HG03520 (cell line): ENCODE measurements around the gene ZNF684.
"Not testable (repeated sequence)": the region's sequence is repeated elsewhere in the genome, so short reads cannot be mapped to it uniquely, and the experiment has no call there.

Source experiments
- ATAC-seq: cut with Tn5 transposase; IDR thresholded peaks from one replicate; pipeline ENCODE4 v1.9.1; 2021; ENCODE audit warnings: mild to moderate bottlenecking, moderate library complexity; ENCODE audit not compliant: unreplicated experiment

Gene ZNF684

GRCh38 chr1:40531381-40532061 lies at the start of gene ZNF684:
TSS of gene ZNF684 (plus strand) at chr1:40531637. CDS start at chr1:40533167, 1,530 bp downstream.
- peak; percentile 88 for ATAC-seq

- no peak for ATAC-seq
Measured at GRCh38 chr1:40495315-40495903, 36.0 kb upstream of the ZNF684 start.

GRCh38 chr1:40502651-40503050 lies 28.8 kb upstream of the ZNF684 start:
- not testable (repeated sequence) for ATAC-seq

- ATAC-seq: no peak
Measured at GRCh38 chr1:40507973-40508372, 23.5 kb upstream of the ZNF684 start.

GRCh38 chr1:40508375-40509341 lies 22.8 kb upstream of the ZNF684 start, which contains the start of gene EXO5:
TSS of gene EXO5 (plus strand) at chr1:40508767. CDS start at chr1:40514545, 5,778 bp downstream.
- ATAC-seq: peak; percentile 83

- ATAC-seq: no peak
Measured at GRCh38 chr1:40519517-40519916, 11.9 kb upstream of the ZNF684 start.

- ATAC-seq: no peak
Measured at GRCh38 chr1:40530735-40531380, 579 bp upstream of the ZNF684 start.

GRCh38 chr1:40532062-40532389 lies 589 bp downstream of the ZNF684 start:
- no peak for ATAC-seq

- ATAC-seq: no peak
Measured at GRCh38 chr1:40532844-40533424, 1.5 kb downstream of the ZNF684 start.

- no peak for ATAC-seq
Measured at GRCh38 chr1:40534589-40534988, 3.2 kb downstream of the ZNF684 start.

- ATAC-seq: no peak
Measured at GRCh38 chr1:40535732-40536131, 4.3 kb downstream of the ZNF684 start.

- no peak for ATAC-seq
Measured at GRCh38 chr1:40539338-40539737, 7.9 kb downstream of the ZNF684 start.

GRCh38 chr1:40546957-40547356 lies 15.5 kb downstream of the ZNF684 start:
- ATAC-seq: no peak

GRCh38 chr1:40553017-40553416 lies 21.6 kb downstream of the ZNF684 start:
- no peak for ATAC-seq

GRCh38 chr1:40554807-40555206 lies 23.4 kb downstream of the ZNF684 start:
- not testable (repeated sequence) for ATAC-seq

- no peak for ATAC-seq
Measured at GRCh38 chr1:40556121-40556520, 24.7 kb downstream of the ZNF684 start.

- ATAC-seq: not testable (repeated sequence)
Measured at GRCh38 chr1:40558241-40558640, 26.8 kb downstream of the ZNF684 start.

GRCh38 chr1:40562185-40562584 lies 30.7 kb downstream of the ZNF684 start:
- ATAC-seq: no peak

GRCh38 chr1:40563266-40563665 lies 31.8 kb downstream of the ZNF684 start:
- no peak for ATAC-seq

- no peak for ATAC-seq
Measured at GRCh38 chr1:40564506-40564905, 33.1 kb downstream of the ZNF684 start.

- no peak for ATAC-seq
Measured at GRCh38 chr1:40564913-40565312, 33.5 kb downstream of the ZNF684 start.
